ENCODE measurements around the gene STK24.

Gene STK24

DNA sequence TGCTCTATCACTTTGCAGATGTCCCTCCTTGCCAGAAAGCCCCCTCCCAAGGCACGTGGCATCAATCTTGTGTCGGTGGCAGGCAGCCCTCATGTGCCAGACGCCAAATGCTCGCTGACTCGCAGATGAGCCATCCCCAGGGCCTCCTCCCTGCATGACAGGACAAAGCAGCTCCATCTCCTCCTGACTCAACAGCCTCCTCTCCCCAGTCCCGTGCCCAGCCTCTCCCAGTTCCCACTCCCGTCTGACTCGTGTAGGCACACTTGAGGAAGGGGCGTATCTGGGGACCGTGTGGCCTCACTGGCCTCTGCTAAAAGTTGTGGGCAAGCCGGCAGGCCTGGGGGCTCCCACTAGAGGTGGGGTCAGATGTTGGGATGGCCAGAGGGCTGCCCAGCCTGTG, 133.6 kb downstream of the STK24 start:
- no peaks in the 10 kb centered on the region for H3K9me3 ChIP-seq (ENCODE audit: low read length)
- no peaks in the 10 kb centered on the region for H3K4me1 ChIP-seq (ENCODE audit: insufficient read depth, low read length)
- no peak overlapping the region for H3K4me3 ChIP-seq (ENCODE audit: low read length)
- no peaks in the 10 kb centered on the region for H3K27me3 ChIP-seq (ENCODE audit: insufficient read depth, low read length)
- H3K36me3 ChIP-seq (ENCODE audit: insufficient read depth, low read length): peaks cover 59% of the 10 kb centered on the region
- H2AFZ ChIP-seq (ENCODE audit: low read depth, low read length): no peak overlapping the region

DNA sequence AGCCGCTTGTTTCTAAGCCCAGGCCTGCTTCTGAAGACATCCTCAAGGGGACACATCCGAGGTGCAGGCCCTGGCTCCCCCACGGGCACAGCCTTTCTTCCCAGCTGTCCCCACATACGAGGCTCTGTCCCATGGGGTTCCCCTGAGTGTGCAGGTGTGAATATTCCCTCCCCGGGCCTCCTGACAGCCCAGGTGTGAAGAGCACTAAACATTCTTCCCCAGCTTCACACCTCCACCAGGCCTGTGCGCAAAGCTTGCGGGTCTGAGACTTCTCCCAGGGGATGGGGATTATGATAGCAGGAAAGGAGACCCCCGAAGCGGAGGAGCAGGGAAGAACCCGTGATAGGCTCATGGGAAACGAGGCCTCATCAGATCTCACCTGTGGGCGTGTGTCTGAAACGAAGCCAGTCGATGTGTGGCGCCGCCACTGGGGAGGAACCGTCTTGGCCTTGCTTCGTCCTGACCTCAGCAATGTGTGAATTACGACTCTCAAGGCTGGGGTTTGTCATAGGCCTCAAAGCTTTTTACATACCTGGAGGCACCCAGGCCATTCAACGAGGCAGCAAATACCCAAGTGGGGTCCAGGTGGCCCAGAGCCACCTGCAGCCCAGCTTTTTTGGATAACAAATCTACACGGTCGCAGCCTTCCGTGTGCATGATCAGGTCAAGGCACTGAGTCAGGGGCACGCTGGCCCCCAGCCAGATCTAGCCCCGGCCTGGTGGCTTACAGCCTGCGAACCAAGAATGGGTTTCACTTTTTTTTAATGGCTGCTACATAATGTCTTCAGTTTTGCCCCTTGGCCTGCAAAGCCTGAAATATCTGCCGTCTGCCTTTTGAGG, 134.3 kb downstream of the STK24 start:
- no peaks in the 10 kb centered on the region for H3K9me3 ChIP-seq (ENCODE audit: low read length)
- no peaks in the 10 kb centered on the region for H3K27me3 ChIP-seq (ENCODE audit: insufficient read depth, low read length)
- H3K4me1 ChIP-seq (ENCODE audit: insufficient read depth, low read length): no peaks in the 10 kb centered on the region
- peaks cover 57% of the 10 kb centered on the region for H3K36me3 ChIP-seq (ENCODE audit: insufficient read depth, low read length)
- H3K4me3 ChIP-seq (ENCODE audit: low read length): no peak overlapping the region
- H2AFZ ChIP-seq (ENCODE audit: low read depth, low read length): no peak overlapping the region

DNA sequence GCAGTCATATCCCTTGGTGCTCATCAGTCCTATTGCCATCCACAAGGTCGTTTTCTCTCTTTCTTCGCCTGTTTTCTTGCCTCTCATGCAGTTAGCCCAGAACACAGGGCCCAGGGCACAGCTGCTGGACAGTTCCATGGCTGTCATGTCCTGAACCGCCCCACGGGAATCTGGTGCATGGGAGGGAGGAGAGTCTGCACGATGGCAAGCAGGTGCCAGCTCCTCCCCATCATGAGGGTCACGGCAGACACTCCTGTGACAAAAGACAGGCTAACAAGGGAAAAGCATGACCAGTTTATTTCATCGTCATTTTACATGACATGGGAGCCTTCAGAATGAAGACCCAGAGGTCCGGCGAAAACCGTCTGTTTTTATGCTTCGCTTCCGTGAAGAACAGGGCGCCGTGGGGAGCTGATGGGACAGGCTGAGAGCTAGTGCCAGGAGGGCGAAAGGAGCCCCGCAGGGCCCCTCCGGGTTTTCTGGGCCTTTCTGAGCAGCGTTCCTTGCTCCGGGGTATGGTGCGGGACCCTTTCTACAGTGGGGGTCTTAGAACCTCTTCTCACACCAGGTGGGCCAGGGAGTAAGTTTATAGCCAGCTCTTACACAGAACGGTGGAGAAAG, 135.7 kb downstream of the STK24 start:
- peaks cover 55% of the 10 kb centered on the region for H3K36me3 ChIP-seq (ENCODE audit: insufficient read depth, low read length)
- H3K27me3 ChIP-seq (ENCODE audit: insufficient read depth, low read length): no peaks in the 10 kb centered on the region
- no peak overlapping the region for H3K4me3 ChIP-seq (ENCODE audit: low read length)
- no peaks in the 10 kb centered on the region for H3K9me3 ChIP-seq (ENCODE audit: low read length)
- no peak overlapping the region for H2AFZ ChIP-seq (ENCODE audit: low read depth, low read length)
- H3K4me1 ChIP-seq (ENCODE audit: insufficient read depth, low read length): no peaks in the 10 kb centered on the region

DNA sequence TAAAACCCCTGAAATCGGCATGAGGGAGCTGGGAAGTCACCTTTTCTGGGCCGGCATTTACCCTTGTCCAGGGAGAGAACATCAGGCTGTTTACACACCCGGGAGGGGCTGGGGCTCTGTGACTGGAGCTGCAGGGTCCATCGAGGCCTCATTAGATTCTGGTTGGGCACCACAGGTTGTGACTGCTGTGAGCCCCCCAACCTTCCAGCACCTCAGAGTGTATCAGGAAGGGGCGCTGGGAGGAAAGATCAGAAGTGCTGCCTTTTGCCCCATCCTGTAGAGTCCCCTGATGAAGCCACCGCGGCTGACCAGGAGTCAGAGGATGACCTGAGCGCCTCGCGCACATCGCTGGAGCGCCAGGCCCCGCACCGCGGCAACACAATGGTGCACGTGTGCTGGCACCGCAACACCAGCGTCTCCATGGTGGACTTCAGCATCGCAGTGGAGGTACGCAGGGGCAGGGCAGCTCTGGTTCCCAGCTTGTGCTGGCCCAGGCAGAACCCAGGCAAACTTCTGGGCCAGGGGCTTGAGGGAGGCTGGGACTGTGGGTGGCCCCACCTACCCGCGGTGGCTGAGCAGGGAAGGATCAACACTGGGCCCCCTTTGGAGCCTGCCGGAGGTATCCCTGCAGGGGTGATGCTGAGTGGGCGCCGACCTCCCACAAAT, 136.4 kb downstream of the STK24 start:
- Histone ChIP-seq H3K9me3 (ENCODE audit: low read length) (no peaks in the 10 kb centered on the region), H3K4me3 (ENCODE audit: low read length) (no peak overlapping the region), H3K27me3 (ENCODE audit: insufficient read depth, low read length) (no peaks in the 10 kb centered on the region), H3K36me3 (ENCODE audit: insufficient read depth, low read length) (peaks cover 57% of the 10 kb centered on the region), H3K4me1 (ENCODE audit: insufficient read depth, low read length) (no peaks in the 10 kb centered on the region), H2AFZ (ENCODE audit: low read depth, low read length) (no peak overlapping the region)

DNA sequence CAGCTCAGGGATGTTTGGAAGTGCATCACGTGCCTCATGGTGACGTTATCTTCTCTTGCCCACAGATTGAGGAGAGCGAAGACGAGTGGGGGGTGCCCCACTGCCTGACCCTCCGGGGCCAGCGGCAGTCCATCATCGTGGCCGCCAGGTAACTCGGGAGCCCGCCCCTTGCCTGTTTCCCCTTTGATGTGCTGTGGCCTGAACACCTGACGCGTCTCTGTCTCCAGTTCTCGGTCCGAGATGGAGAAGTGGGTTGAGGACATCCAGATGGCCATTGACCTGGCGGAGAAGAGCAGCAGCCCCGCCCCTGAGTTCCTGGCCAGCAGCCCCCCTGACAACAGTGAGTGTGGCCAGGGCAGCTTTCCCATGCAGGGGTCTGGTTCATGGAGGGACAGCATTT, 137.0 kb downstream of the STK24 start:
- no peak overlapping the region for H3K4me3 ChIP-seq (ENCODE audit: low read length)
- H3K4me1 ChIP-seq (ENCODE audit: insufficient read depth, low read length): no peaks in the 10 kb centered on the region
- H3K36me3 ChIP-seq (ENCODE audit: insufficient read depth, low read length): peaks cover 62% of the 10 kb centered on the region

DNA sequence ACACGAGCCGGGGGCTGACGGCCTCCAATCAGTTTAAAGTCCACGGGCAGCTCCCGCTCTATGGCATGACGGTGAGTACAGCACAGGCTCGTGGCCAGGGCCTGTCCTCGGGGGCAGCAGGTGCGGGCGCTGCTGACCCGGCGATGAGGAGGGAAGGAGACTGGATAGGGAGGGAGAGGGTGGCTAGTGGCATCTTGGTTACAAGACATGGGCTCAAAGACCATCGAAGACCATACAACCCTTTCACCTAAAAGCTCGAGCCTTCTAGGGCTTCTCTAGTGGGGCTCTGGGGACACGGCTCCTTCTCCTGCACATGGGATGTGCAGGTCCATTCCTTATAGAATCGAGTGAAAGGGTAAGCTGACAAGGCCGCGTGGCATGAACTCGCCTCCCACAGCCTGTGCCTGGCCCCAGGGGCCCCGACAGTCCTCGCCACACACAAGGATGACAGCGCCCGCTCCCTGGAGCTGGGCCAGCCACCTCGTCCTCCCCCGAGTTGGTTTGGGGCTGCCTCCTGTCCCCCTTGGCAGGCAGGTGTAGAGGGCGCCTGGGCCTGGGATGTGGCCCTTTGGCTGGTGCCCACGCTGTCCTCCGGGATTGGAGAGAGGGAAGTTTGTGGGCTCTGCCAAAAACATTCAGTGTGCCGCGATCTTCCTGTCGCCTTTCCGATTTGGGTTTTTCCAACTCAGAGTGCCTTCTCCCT, 137.6 kb downstream of the STK24 start:
- Histone ChIP-seq H3K4me3 (ENCODE audit: low read length) (no peak overlapping the region), H3K27me3 (ENCODE audit: insufficient read depth, low read length) (no peaks in the 10 kb centered on the region), H3K36me3 (ENCODE audit: insufficient read depth, low read length) (peaks cover 62% of the 10 kb centered on the region)

More for the DNA sequence above, 137.0 kb downstream of the STK24 start:
- Histone ChIP-seq H3K27me3 (ENCODE audit: insufficient read depth, low read length) (no peaks in the 10 kb centered on the region), H3K9me3 (ENCODE audit: low read length) (no peaks in the 10 kb centered on the region), H2AFZ (ENCODE audit: low read depth, low read length) (no peak overlapping the region)

DNA sequence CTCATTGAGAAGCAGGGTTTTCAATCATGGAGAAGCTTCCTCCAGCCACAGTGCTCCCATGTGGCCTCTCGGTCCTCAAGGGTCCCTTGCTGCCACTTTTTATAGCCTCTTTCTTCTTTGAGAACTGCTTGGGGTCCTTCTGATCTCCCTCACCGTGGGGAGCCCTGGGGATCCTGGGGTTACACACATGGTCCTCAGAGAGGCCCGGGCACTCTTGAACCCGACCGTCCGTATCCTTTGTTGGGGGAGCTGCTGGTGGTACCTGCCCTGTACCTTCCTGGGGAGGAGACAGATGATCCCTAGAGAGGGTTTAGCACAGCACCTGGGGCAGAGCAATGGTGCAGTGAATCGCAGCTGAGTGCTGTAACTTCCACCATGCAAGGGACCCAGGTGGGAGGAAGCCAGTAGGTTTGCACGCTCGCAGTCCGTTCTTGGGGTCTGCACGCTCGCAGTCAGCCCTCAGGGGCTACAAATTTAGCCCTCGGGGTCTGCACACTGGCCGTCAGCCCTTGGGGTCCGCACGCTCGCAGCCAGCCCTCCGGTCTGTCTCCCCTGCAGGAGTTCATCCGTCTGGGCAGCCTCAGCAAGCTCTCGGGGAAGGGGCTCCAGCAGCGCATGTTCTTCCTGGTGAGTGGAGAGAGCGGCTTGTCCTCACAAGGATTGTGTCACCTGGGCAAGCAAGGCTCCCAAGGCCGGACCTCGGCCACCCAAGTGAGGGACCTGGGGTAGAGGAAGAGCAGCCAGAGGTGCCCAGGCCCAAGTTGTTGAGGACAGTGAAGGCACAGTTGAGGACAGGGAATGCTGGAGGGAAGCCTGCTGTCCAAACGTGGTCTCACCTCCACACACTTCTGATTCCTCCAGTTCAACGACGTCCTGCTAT, 138.4 kb downstream of the STK24 start:
- Histone ChIP-seq H3K9me3 (ENCODE audit: low read length) (no peaks in the 10 kb centered on the region), H3K36me3 (ENCODE audit: insufficient read depth, low read length) (peaks cover 65% of the 10 kb centered on the region), H3K4me1 (ENCODE audit: insufficient read depth, low read length) (no peaks in the 10 kb centered on the region), H3K4me3 (ENCODE audit: low read length) (no peak overlapping the region), H2AFZ (ENCODE audit: low read depth, low read length) (no peak overlapping the region), H3K27me3 (ENCODE audit: insufficient read depth, low read length) (no peaks in the 10 kb centered on the region)

More for the DNA sequence above, 137.6 kb downstream of the STK24 start:
- no peak overlapping the region for H2AFZ ChIP-seq (ENCODE audit: low read depth, low read length)
- no peaks in the 10 kb centered on the region for H3K9me3 ChIP-seq (ENCODE audit: low read length)
- no peaks in the 10 kb centered on the region for H3K4me1 ChIP-seq (ENCODE audit: insufficient read depth, low read length)

DNA sequence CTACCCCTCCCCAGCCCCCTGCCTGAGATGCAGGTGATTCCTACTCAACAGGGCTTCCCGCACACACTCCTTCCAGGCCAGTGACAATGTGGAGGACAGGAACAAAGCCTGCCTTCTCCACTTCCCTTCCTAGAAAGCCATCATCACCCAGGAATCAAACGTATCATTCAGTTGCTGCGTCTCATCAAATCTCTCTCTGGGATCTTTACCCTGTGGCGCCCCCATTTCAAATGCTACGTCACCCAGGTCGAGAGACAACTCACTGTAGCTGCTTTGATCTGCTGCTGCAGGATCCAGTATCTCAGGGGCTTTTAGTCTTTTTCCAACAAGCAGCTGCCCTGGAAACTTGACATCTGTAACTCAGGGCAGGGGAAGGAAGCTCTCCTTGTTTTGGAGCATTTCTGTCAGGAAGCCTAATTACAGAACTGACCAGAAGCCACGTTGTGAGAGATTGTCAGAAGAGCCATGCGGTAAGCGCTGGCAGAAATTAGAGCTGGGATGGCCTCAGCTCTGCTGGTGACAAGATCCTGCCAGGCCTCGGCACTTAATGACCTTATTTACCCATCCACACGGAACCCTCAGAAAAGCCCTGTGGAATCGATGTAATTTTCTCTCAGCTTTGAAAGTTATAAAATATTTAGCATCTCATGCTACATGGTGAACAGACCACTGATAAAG, 140.5 kb downstream of the STK24 start:
- Histone ChIP-seq H3K4me3 (ENCODE audit: low read length) (no peak overlapping the region), H3K4me1 (ENCODE audit: insufficient read depth, low read length) (no peaks in the 10 kb centered on the region), H3K9me3 (ENCODE audit: low read length) (no peaks in the 10 kb centered on the region), H3K27me3 (ENCODE audit: insufficient read depth, low read length) (no peaks in the 10 kb centered on the region), H2AFZ (ENCODE audit: low read depth, low read length) (no peak overlapping the region), H3K36me3 (ENCODE audit: insufficient read depth, low read length) (peaks cover 63% of the 10 kb centered on the region)

DNA sequence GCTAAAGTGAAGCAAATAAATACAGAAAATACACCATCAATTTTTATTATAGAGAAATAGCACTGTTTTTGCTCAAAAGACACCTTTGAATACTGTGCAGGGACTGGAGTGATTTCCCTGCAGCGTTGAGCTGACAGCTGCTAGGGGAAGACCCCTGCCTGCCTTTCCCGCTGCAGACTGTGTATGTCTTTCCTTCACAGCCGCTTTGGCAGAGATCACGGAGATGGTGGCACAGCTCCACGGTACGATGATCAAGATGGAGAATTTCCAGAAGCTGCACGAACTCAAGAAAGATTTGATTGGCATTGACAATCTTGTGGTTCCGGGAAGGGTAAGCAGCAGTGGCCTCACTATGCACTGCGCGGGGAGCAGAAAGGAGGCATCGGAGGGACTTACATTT, 141.5 kb downstream of the STK24 start:
- Histone ChIP-seq H3K36me3 (ENCODE audit: insufficient read depth, low read length) (peaks cover 60% of the 10 kb centered on the region), H3K27me3 (ENCODE audit: insufficient read depth, low read length) (no peaks in the 10 kb centered on the region), H3K9me3 (ENCODE audit: low read length) (no peaks in the 10 kb centered on the region), H3K4me1 (ENCODE audit: insufficient read depth, low read length) (no peaks in the 10 kb centered on the region), H2AFZ (ENCODE audit: low read depth, low read length) (no peak overlapping the region), H3K4me3 (ENCODE audit: low read length) (no peak overlapping the region)

DNA sequence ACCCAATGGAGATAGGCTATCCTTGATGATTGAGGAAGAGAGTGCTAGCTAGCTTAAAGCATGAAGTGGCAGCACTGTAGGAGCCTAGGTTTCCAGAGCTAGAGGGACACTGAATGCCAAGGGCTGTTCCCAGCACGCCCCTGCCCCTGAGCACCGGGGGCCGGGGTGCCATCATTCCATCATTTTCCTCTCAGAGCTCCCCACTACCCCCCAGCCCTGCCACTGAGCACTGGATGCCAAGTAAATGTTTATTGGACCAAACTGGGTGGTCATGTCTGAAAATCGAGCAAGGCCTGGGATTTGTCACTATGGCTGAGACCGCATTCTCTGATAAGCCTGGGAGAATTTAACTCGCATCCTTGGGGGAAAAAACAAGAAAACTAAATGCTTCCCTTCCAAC, 142.8 kb downstream of the STK24 start:
- Histone ChIP-seq H3K36me3 (ENCODE audit: insufficient read depth, low read length) (peaks cover 47% of the 10 kb centered on the region), H3K4me3 (ENCODE audit: low read length) (no peak overlapping the region), H3K4me1 (ENCODE audit: insufficient read depth, low read length) (no peaks in the 10 kb centered on the region), H3K9me3 (ENCODE audit: low read length) (no peaks in the 10 kb centered on the region), H3K27me3 (ENCODE audit: insufficient read depth, low read length) (no peaks in the 10 kb centered on the region), H2AFZ (ENCODE audit: low read depth, low read length) (no peak overlapping the region)

DNA sequence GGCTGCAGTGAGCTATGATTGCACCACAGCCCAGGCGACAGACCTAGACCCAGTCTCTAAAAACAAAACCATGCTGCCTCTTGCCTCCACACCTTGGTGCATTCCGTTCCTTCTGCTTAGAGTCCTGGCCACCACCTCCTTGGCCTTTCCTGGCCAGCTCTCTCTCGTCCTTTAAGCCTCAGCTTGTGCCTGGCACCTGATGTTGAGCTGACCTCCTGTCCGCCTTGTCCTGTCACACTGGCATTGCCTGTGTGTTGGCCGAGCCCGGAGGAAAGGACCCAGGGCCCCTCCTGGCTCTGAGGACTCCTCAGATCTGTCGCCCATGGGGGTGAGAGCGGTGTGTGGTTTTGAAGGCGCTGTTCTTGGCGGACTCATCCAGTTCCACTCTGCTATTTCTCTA, 143.3 kb downstream of the STK24 start:
- Histone ChIP-seq H2AFZ (ENCODE audit: low read depth, low read length) (no peak overlapping the region), H3K4me1 (ENCODE audit: insufficient read depth, low read length) (no peaks in the 10 kb centered on the region), H3K9me3 (ENCODE audit: low read length) (no peaks in the 10 kb centered on the region), H3K27me3 (ENCODE audit: insufficient read depth, low read length) (no peaks in the 10 kb centered on the region), H3K4me3 (ENCODE audit: low read length) (no peak overlapping the region), H3K36me3 (ENCODE audit: insufficient read depth, low read length) (peaks cover 46% of the 10 kb centered on the region)

DNA sequence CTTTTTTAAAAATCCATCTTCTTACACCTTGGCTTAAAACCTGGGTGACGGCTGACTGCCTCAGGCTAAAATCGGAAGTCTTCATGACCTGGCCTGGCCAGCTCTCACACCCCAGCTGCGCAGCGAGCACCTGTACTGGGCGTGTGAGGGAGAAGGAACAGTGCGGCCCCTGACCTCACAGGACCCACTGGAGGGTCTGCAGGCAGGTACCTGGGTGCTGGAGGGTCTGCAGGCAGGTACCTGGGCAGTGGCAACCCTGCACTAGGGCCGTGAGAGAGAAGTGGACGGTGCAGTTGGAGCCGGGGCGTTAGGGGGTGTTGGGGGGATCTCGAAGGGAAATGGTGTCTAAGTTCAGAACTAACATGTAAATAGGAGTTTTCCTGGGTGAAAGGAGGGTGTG, 144.3 kb downstream of the STK24 start:
- no peaks in the 10 kb centered on the region for H3K4me1 ChIP-seq (ENCODE audit: insufficient read depth, low read length)
- H3K9me3 ChIP-seq (ENCODE audit: low read length): no peaks in the 10 kb centered on the region
- no peak overlapping the region for H3K4me3 ChIP-seq (ENCODE audit: low read length)
- no peak overlapping the region for H2AFZ ChIP-seq (ENCODE audit: low read depth, low read length)
- no peaks in the 10 kb centered on the region for H3K27me3 ChIP-seq (ENCODE audit: insufficient read depth, low read length)
- H3K36me3 ChIP-seq (ENCODE audit: insufficient read depth, low read length): peaks cover 51% of the 10 kb centered on the region
